Body of pancreas (tissue), 4 donors: ENCODE measurements around the gene ADRA2C. TPM values are rescaled to one million over a fixed set of nuclear protein-coding genes. Genes with fewer than 3 reads are reported as not detected.

ENCODE experiments used
- ATAC-seq: fragments of 150-250 bp; one replicate; pipeline ENCODE4 v1.9.1; 2016
- DNase-seq, 4 donors: peaks; one replicate each; pipeline ENCODE4 v3.0.0-alpha.2; 2019
- H3K27ac ChIP-seq, 4 donors: fragments of 200-600 bp; sonication (generic); 1 replicate in 3 of 4; 2 replicates in 1 of 4; pipeline versions ENCODE4 v1.5.1 to v1.6.1; 2016 to 2019; ENCODE audit warnings: mild to moderate bottlenecking in 1 of 4, mixed read lengths in 1 of 4, moderate library complexity in 1 of 4
- H3K27me3 ChIP-seq, 2 donors: fragments of 200-600 bp; sonication (generic); one replicate each; pipeline ENCODE4 v1.6.0; 2016; ENCODE audit warnings: mild to moderate bottlenecking in 1 of 2
- H3K36me3 ChIP-seq, 2 donors: fragments of 200-600 bp; sonication (generic); replicated peaks in 1 of 2; 2 replicates each; pipeline ENCODE4 v1.5.1; 2016; ENCODE audit warnings: low read depth in 2 of 2; ENCODE audit not compliant: insufficient read depth in 1 of 2
- H3K4me1 ChIP-seq: fragments of 200-600 bp; sonication (generic); one replicate; pipeline ENCODE4 v1.6.0; 2016
- H3K4me3 ChIP-seq, 2 donors: fragments of 200-600 bp; sonication (generic); 1 replicate in 1 of 2; 2 replicates in 1 of 2; pipeline ENCODE4 v1.5.1; 2016 to 2019
- H3K9me3 ChIP-seq, 3 donors: fragments of 200-600 bp; sonication (generic); 1 replicate in 2 of 3; 2 replicates in 1 of 3; pipeline ENCODE4 v1.5.1; 2016
- CTCF ChIP-seq, 7 experiments: fragments of 450-650 bp in 4 of 7; fragments of 200-600 bp in 3 of 7; sonication (generic) in 3 of 7; IDR thresholded peaks; one replicate each; pipeline ENCODE4 v1.5.1; 2016 to 2019; ENCODE audit warnings: antibody characterized with exemption in 7 of 7
- POLR2A ChIP-seq, 3 donors: fragments of 450-650 bp; IDR thresholded peaks; one replicate each; pipeline ENCODE4 v1.6.1; 2016; ENCODE audit warnings: antibody characterized with exemption in 3 of 3, mild to moderate bottlenecking in 2 of 3
- WGBS, 2 donors: methylation state at CpG; one replicate each; pipeline ENCODE4 v1.1.5; 2017; 5-methylcytosine and 5-hydroxymethylcytosine counted together
- intact Hi-C: fragments of 100-400 bp; cut with DNase I; formaldehyde crosslinking; loops from one replicate; pipeline ENCODE4 v1.15.1; 2023
- total RNA-seq, 2 donors: library from RNA; depleted of rRNA; stranded (reverse); fragments of >200 nt; gene quantifications; one replicate each; pipeline ENCODE4 v1.1.0, GENCODE V29; 2016

ADRA2C gene
- total RNA-seq, 2 donors from 2014 or later, result 6.7 to 10.5 TPM

DNA sequence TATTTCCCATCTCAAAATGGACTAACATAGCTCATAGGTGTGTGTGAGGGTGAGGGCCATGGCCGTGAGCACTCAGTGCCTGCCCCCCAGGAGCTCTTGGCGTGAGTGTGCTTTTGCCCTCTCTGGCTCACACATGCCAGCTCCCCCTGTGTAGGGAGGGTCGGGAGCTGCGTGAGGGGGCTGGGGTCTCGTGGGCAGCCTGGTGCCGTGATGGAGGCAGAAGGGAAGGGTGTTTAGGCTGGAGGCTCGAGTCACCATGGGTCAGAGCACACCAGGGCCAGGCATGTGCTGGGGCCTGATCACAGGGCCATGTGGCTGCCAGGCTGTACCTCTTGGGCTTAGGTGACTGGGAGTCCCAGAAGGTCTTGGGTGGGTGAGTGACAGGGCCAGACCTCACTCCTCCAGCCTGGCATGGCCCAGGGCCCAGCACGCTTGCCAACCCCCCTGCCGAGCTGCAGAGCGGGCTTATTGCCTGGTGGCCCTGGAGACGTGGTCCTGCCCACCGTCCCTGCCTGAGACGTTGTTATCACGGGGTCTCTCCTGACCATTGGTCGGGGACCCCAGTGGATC is 44.0 kb downstream of the ADRA2C start:
- Histone ChIP-seq H3K4me3 (no peak overlapping the region), H3K36me3 (no peaks in the 10 kb centered on the region), H3K27me3 (no peaks in the 10 kb centered on the region), H3K27ac (no peak overlapping the region), H3K4me1 (no peaks in the 10 kb centered on the region), H3K9me3 (no peaks in the 10 kb centered on the region)
- TF ChIP-seq POLR2A (IDR thresholded peaks at IDR 0.05), result no peak
- TF ChIP-seq CTCF (IDR thresholded peaks at IDR 0.05), result no peak
- peak; percentile 38 for ATAC-seq
- DNase-seq, result peak in 1 of 4 donors; percentile 40
- intact Hi-C loops, result no loop called here
- WGBS, 2 donors, result 34 to 49% methylated on average over 9 to 15 of the region's 15 CpGs

DNA sequence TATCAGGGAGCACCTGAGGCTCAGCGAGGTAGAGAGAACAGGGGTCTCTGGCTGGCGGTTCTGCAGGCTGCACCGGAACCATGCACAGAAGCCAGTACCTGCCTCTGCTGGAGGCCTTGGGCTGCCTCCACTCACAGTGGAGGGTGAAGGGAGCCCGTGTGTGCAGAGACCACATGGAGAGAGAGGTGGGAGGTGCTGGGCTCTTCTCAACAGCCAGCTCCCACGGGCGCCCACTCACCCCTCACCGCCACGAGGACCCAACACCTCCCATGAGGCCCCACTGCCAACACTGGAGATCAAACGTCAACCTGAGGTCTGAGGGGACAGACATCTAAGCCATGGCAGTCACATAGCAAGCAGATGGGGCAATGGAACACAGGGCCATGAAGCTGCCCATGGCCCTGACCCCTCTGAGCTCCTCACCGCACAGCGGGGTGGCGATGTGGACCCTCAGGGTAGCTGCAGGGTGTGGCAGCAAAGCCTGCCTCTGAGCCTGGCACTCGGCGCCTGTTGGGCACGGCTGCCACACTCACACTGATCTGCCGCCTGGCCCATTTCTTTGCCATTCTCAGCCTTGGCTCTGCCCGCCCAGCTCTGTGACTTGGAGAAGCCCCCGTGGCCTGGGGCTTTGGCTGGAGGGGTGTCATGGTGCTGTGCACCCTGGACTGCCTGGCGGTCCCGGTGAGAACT is 44.8 kb downstream of the ADRA2C start:
- no peak for TF ChIP-seq CTCF (IDR thresholded peaks at IDR 0.05)
- TF ChIP-seq POLR2A (IDR thresholded peaks at IDR 0.05), result no peak
- ATAC-seq, result no peak
- 77 to 78% methylated on average over 11 to 20 of the region's 20 CpGs for WGBS, 2 donors
- Histone ChIP-seq H3K9me3 (no peaks in the 10 kb centered on the region), H3K27me3 (no peaks in the 10 kb centered on the region), H3K36me3 (no peaks in the 10 kb centered on the region), H3K4me3 (no peak overlapping the region), H3K27ac (no peak overlapping the region), H3K4me1 (no peaks in the 10 kb centered on the region)
- DNase-seq, result no peak
- intact Hi-C loops, result no loop called here

- Histone ChIP-seq H3K9me3 (no peaks in the 10 kb centered on the region), H3K27ac (no peak overlapping the region), H3K4me1 (no peaks in the 10 kb centered on the region), H3K27me3 (no peaks in the 10 kb centered on the region), H3K36me3 (no peaks in the 10 kb centered on the region), H3K4me3 (no peak overlapping the region)
- TF ChIP-seq POLR2A (IDR thresholded peaks at IDR 0.05) (no peak), CTCF (IDR thresholded peaks at IDR 0.05) (no peak)
- ATAC-seq, result no peak
- intact Hi-C loops, result no loop called here
- no peak for DNase-seq
- 0 to 83% methylated on average over 1 to 6 of the region's 6 CpGs for WGBS, 2 donors
These were observed 45.4 kb downstream of the ADRA2C start for GRCh38 chr4:3811621-3812020.

DNA sequence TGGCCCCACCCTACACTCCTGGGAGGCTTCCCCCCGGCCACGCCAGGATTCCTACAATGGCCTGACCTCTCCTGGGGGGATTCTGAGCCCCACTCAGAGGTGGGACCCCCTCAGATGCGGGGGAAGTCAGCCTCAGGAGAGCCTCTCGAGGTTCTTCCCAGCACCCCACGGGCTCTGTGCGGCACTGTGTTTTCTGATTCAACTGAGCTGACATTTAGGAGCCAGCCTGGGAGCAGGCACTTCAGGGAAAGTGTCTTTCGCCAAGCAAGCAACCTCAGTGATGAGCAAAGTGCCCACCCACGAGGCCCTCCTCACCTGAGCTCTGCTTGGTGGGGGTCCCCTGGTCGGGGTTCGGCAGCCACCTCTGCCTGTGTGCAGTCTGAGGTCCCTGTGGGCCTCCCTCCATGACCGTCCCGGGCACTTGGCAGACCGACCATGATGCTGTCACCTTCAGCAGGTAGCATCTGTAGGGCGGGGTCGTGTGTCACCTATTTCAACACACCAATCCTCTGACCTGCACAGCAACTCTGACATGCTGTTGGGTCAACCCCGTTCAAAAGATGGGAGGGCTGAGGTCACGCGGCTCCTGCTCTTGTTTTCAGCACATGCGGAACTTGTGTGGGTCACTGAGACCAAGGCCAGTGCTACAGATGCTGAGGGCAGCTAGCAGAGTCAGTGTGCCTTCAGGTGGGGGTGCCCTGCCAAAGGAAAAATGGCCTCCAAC is 46.2 kb downstream of the ADRA2C start:
- Histone ChIP-seq H3K9me3 (no peaks in the 10 kb centered on the region), H3K4me3 (no peak overlapping the region), H3K27ac (no peak overlapping the region), H3K36me3 (no peaks in the 10 kb centered on the region), H3K27me3 (no peaks in the 10 kb centered on the region), H3K4me1 (no peaks in the 10 kb centered on the region)
- intact Hi-C loops, result no loop called here
- ATAC-seq (no peak), DNase-seq (no peak)
- TF ChIP-seq CTCF (IDR thresholded peaks at IDR 0.05) (no peak), POLR2A (IDR thresholded peaks at IDR 0.05) (no peak)
- WGBS, 2 donors, result 80 to 83% methylated on average over 17 to 19 of the region's 19 CpGs
